Right ventricle myocardium inferior (tissue), 1 donor: Measurements from ENCODE around the gene CAB39L. TPM values are rescaled to one million over a fixed set of nuclear protein-coding genes. Genes with fewer than 3 reads are reported as not detected.
"Not testable (repeated sequence)": the region's sequence is repeated elsewhere in the genome, so short reads cannot be mapped to it uniquely, and the experiment has no call there.

Experiments
- ATAC-seq: fragments of 200-7000 bp; cut with Tn5 transposase; one replicate; pipeline ENCODE4 v1.9.1; 2020; ENCODE audit warnings: mild to moderate bottlenecking, moderate library complexity
- DNase-seq: peaks from one replicate; pipeline ENCODE4 v3.0.0; 2021; ENCODE audit errors: missing footprints
- intact Hi-C: fragments of 100-400 bp; cut with DNase I; formaldehyde crosslinking; loops from one replicate; pipeline ENCODE4 v1.11.0; 2022
- total RNA-seq: library from RNA; stranded (reverse); fragmentation: NEBNext Ultra II Directional; extraction: Animal tissue kit (Norgen Biotek cat#: 25700); gene quantifications from one replicate; pipeline ENCODE4 v1.2.1, GENCODE V29; 2021
- donor health status: DM: no; HTN: yes; CAD: no; lungs with severe emphysema.

The CAB39L gene
- total RNA-seq, 1 donor from 2014 or later: 22.1 TPM

- no peak for DNase-seq
- intact Hi-C loops: loop anchor here (10.0 kb wide), 2 partner anchors 211 to 541 kb away; no protein-coding TSS in a partner anchor
- peak; percentile 17 for ATAC-seq
Observed at GRCh38 chr13:49303533-49304252, 140.2 kb downstream of the CAB39L start.

- intact Hi-C loops: loop anchor here (10.0 kb wide), 2 partner anchors 212 to 542 kb away; no protein-coding TSS in a partner anchor
- no peak for ATAC-seq
Observed at GRCh38 chr13:49302817-49303216, 141.0 kb downstream of the CAB39L start.

GRCh38 chr13:49302222-49302621 is 141.6 kb downstream of the CAB39L start:
- DNase-seq: no peak
- no peak for ATAC-seq
- intact Hi-C loops: loop anchor here (10.0 kb wide), 2 partner anchors 213 to 543 kb away; no protein-coding TSS in a partner anchor

More at GRCh38 chr13:49302817-49303216, 141.0 kb downstream of the CAB39L start:
- no peak for DNase-seq

GRCh38 chr13:49300739-49301589 is 142.9 kb downstream of the CAB39L start:
- peak; percentile 73 for ATAC-seq
- no peak for DNase-seq
- intact Hi-C loops: loop anchor here (1.0 to 10.0 kb wide), 4 partner anchors 136 to 544 kb away; no protein-coding TSS in a partner anchor

- no peak for DNase-seq
- no peak for ATAC-seq
- intact Hi-C loops: loop anchor here (2.0 to 10.0 kb wide), 3 partner anchors 137 to 545 kb away; no protein-coding TSS in a partner anchor
Observed at GRCh38 chr13:49300276-49300675, 143.6 kb downstream of the CAB39L start.

- intact Hi-C loops: no loop called here
- ATAC-seq (no peak), DNase-seq (no peak)
Observed at GRCh38 chr13:49298903-49299605, 144.8 kb downstream of the CAB39L start.

- intact Hi-C loops: no loop called here
- no peak for DNase-seq
- ATAC-seq: no peak
Observed at GRCh38 chr13:49298416-49298815, 145.4 kb downstream of the CAB39L start.

- ATAC-seq (no peak), DNase-seq (no peak)
- intact Hi-C loops: no loop called here
Observed at GRCh38 chr13:49297338-49297737, 146.5 kb downstream of the CAB39L start.

GRCh38 chr13:49296659-49297058 is 147.2 kb downstream of the CAB39L start:
- ATAC-seq: no peak
- DNase-seq: no peak
- intact Hi-C loops: no loop called here

GRCh38 chr13:49295244-49295643 is 148.6 kb downstream of the CAB39L start:
- intact Hi-C loops: no loop called here
- ATAC-seq (no peak), DNase-seq (no peak)

- DNase-seq, intact Hi-C loops, ATAC-seq: not testable (repeated sequence)
Observed at GRCh38 chr13:49294723-49295122, 149.1 kb downstream of the CAB39L start.

GRCh38 chr13:49292742-49293486 is 150.9 kb downstream of the CAB39L start:
- ATAC-seq: peak; percentile 55
- intact Hi-C loops: no loop called here
- DNase-seq: peak; percentile 75

GRCh38 chr13:49288458-49288857 is 155.4 kb downstream of the CAB39L start:
- no peak for ATAC-seq
- intact Hi-C loops: loop anchor here (10.0 kb wide), 1 partner anchor 184 kb away; no protein-coding TSS in a partner anchor

GRCh38 chr13:49287995-49288394 is 155.9 kb downstream of the CAB39L start:
- DNase-seq (no peak), ATAC-seq (no peak)
- intact Hi-C loops: loop anchor here (10.0 kb wide), 1 partner anchor 183 kb away; no protein-coding TSS in a partner anchor

More at GRCh38 chr13:49288458-49288857, 155.4 kb downstream of the CAB39L start:
- DNase-seq: no peak

- intact Hi-C loops: loop anchor here (5.0 to 10.0 kb wide), 2 partner anchors 175 to 693 kb away; no protein-coding TSS in a partner anchor
- DNase-seq (no peak), ATAC-seq (no peak)
Observed at GRCh38 chr13:49279885-49280284, 164.0 kb downstream of the CAB39L start.

- intact Hi-C loops: no loop called here
- ATAC-seq (no peak), DNase-seq (no peak)
Observed at GRCh38 chr13:49279112-49279511, 164.8 kb downstream of the CAB39L start.

GRCh38 chr13:49278211-49278610 is 165.7 kb downstream of the CAB39L start:
- ATAC-seq (no peak), DNase-seq (no peak)
- intact Hi-C loops: no loop called here

- DNase-seq (no peak), ATAC-seq (no peak)
- intact Hi-C loops: no loop called here
Observed at GRCh38 chr13:49272296-49272695, 171.6 kb downstream of the CAB39L start.
